HCT116 (cell line): Measurements from ENCODE around the gene MTHFD2L. TPM values are rescaled to one million over a fixed set of nuclear protein-coding genes. Genes with fewer than 3 reads are reported as not detected.

Experiments used
- ATAC-seq: fragments of 200-7000 bp; cut with Tn5 transposase; 2 replicates; pipeline ENCODE4 v1.9.1; 2020; ENCODE audit warnings: mild to moderate bottlenecking, moderate library complexity
- BruUV-seq: library from RNA; stranded (reverse); fragments of 400-500 nt; replicated peaks from 2 replicates; lab custom pipeline; 2021; lab: Mats Ljungman, UMichigan
- CTCF ChIA-PET: fragments of 300-600 bp; sonication (Branson Sonifier 250); formaldehyde crosslinking; loops from one replicate; lab custom pipeline; 2021; ENCODE audit warnings: antibody characterized with exemption; lab: Charles Lee
- POLR2A ChIA-PET: fragments of 300-600, 350-600 bp; sonication (Branson Sonifier 250); formaldehyde crosslinking; loops from one replicate; lab custom pipeline; 2021; ENCODE audit warnings: antibody characterized with exemption; lab: Charles Lee
- RAD21 ChIA-PET, 2 experiments: fragments of 300-600 bp; sonication (Branson Sonifier 250); formaldehyde crosslinking; loops; one replicate each; lab custom pipeline; 2023; ENCODE audit warnings: low total read pairs in 2 of 2; ENCODE audit not compliant: uncharacterized antibody in 2 of 2, unreplicated experiment in 2 of 2, low non-redundant PET in 1 of 2; lab: Charles Lee
- DNase-seq: peaks from one replicate; pipeline ENCODE4 v3.0.0-alpha.2; 2010; ENCODE audit warnings: low read depth, low spot score
- H2AFZ ChIP-seq: fragments of 200-600 bp; shearing (Covaris generic), sonication (generic); 2 replicates; pipeline ENCODE4 v1.6.1; 2017; ENCODE audit warnings: low read depth, mixed run types, mixed read lengths, antibody characterized with exemption, low read length; ENCODE audit not compliant: poor library complexity, severe bottlenecking
- H3K27ac ChIP-seq: 2 replicates; pipeline ENCODE4 v1.5.1; 2012; ENCODE audit warnings: low read depth, low read length
- H3K27me3 ChIP-seq: fragments of 200-600 bp; sonication (generic); 2 replicates; pipeline ENCODE4 v1.6.1; 2016; ENCODE audit warnings: mixed run types, low read length, mixed read lengths; ENCODE audit not compliant: insufficient read depth
- H3K36me3 ChIP-seq, 2 experiments: fragments of 200-500 bp in 1 of 2; fragments of 200-600 bp in 1 of 2; sonication (Bioruptor generic) in 1 of 2; sonication (generic) in 1 of 2; 2 replicates each; pipeline versions ENCODE4 v1.5.1 to v1.6.1; 2014 to 2016; ENCODE audit warnings: low read length in 2 of 2, inconsistent platforms in 1 of 2, mixed read lengths in 1 of 2, mixed run types in 1 of 2; ENCODE audit not compliant: insufficient read depth in 2 of 2, control insufficient read depth in 1 of 2
- H3K4me1 ChIP-seq, 2 experiments: fragments of 200-600 bp in 1 of 2; sonication (generic) in 1 of 2; 2 replicates each; pipeline versions ENCODE4 v1.5.1 to v1.6.1; 2012 to 2017; ENCODE audit warnings: low read length in 2 of 2, inconsistent platforms in 1 of 2, mild to moderate bottlenecking in 1 of 2, mixed read lengths in 1 of 2, mixed run types in 1 of 2, moderate library complexity in 1 of 2; ENCODE audit not compliant: insufficient read depth in 2 of 2, control insufficient read depth in 1 of 2
- H3K4me2 ChIP-seq: fragments of 200-600 bp; sonication (generic); 2 replicates; pipeline ENCODE4 v1.6.1; 2017; ENCODE audit warnings: mixed run types, low read length, mixed read lengths
- H3K4me3 ChIP-seq, 2 experiments: fragments of 200-600 bp in 1 of 2; sonication (generic) in 1 of 2; replicated peaks in 1 of 2; 2 replicates each; pipeline ENCODE4 v1.5.1; 2011 to 2016; ENCODE audit warnings: low read length in 2 of 2, control low read depth in 1 of 2, low read depth in 1 of 2, mild to moderate bottlenecking in 1 of 2, mixed read lengths in 1 of 2, mixed run types in 1 of 2
- H3K79me2 ChIP-seq: fragments of 200-600 bp; sonication (generic); 2 replicates; pipeline ENCODE4 v1.6.1; 2017; ENCODE audit warnings: mild to moderate bottlenecking, mixed run types, low read length, moderate library complexity, mixed read lengths; ENCODE audit not compliant: insufficient read depth
- H3K9ac ChIP-seq: fragments of 200-600 bp; sonication (generic); 2 replicates; pipeline ENCODE4 v1.6.1; 2016; ENCODE audit warnings: low read length, mixed read lengths
- H3K9me2 ChIP-seq: fragments of 200-600 bp; sonication (generic), shearing (Covaris generic); 2 replicates; pipeline ENCODE4 v1.6.1; 2017; ENCODE audit warnings: mixed run types, mild to moderate bottlenecking, moderate library complexity; ENCODE audit not compliant: insufficient read depth
- H3K9me3 ChIP-seq, 2 experiments: fragments of 200-500 bp in 1 of 2; fragments of 200-600 bp in 1 of 2; sonication (Bioruptor generic) in 1 of 2; sonication (generic) in 1 of 2; 2 replicates each; pipeline ENCODE4 v1.6.1; 2014 to 2017; ENCODE audit warnings: low read length in 2 of 2, mixed read lengths in 2 of 2, inconsistent platforms in 1 of 2, low read depth in 1 of 2, mild to moderate bottlenecking in 1 of 2, mixed run types in 1 of 2, moderate library complexity in 1 of 2; ENCODE audit not compliant: control insufficient read depth in 1 of 2, insufficient read depth in 1 of 2
- H4K20me1 ChIP-seq: fragments of 200-600 bp; sonication (generic), shearing (Covaris generic); 2 replicates; pipeline ENCODE4 v1.6.1; 2017; ENCODE audit warnings: mixed run types, mild to moderate bottlenecking, moderate library complexity; ENCODE audit not compliant: insufficient read depth
- CBX3 ChIP-seq: IDR thresholded peaks from 2 replicates; pipeline ENCODE4 v1.6.1; 2012; ENCODE audit warnings: low read depth
- CEBPB ChIP-seq: IDR thresholded peaks from 2 replicates; pipeline ENCODE4 v1.6.1; 2012; ENCODE audit warnings: low read depth
- EGR1 ChIP-seq: IDR thresholded peaks from 2 replicates; pipeline ENCODE4 v1.6.1; 2012; ENCODE audit warnings: low read depth
- ELF1 ChIP-seq: IDR thresholded peaks from 2 replicates; pipeline ENCODE4 v1.6.1; 2012; ENCODE audit warnings: low read depth, borderline replicate concordance
- EZH2 ChIP-seq: fragments of 200-600 bp; sonication (generic); IDR thresholded peaks from 2 replicates; pipeline ENCODE4 v1.6.1; 2017; ENCODE audit warnings: antibody characterized with exemption, mixed run types
- EZH2phosphoT487 ChIP-seq: fragments of 200-600 bp; IDR thresholded peaks from 2 replicates; pipeline ENCODE4 v1.6.1; 2018; ENCODE audit warnings: antibody characterized with exemption, borderline replicate concordance
- FOSL1 ChIP-seq: IDR thresholded peaks from 2 replicates; pipeline ENCODE4 v1.6.1; 2012; ENCODE audit warnings: low read depth
- JUND ChIP-seq: IDR thresholded peaks from 2 replicates; pipeline ENCODE4 v1.6.1; 2012
- POLR2A ChIP-seq: IDR thresholded peaks from 2 replicates; pipeline ENCODE4 v1.7.0; 2011; ENCODE audit warnings: borderline replicate concordance; ENCODE audit not compliant: insufficient read depth, insufficient read length; ENCODE audit errors: extremely low read depth
- POLR2AphosphoS5 ChIP-seq: IDR thresholded peaks from 2 replicates; pipeline ENCODE4 v1.6.1; 2011; ENCODE audit warnings: mild to moderate bottlenecking, low read depth, low read length, moderate library complexity
- RAD21 ChIP-seq: IDR thresholded peaks from 2 replicates; pipeline ENCODE4 v1.6.1; 2012; ENCODE audit warnings: low read depth, mild to moderate bottlenecking
- SIN3A ChIP-seq: IDR thresholded peaks from 2 replicates; pipeline ENCODE4 v1.6.1; 2012; ENCODE audit warnings: low read depth
- SRF ChIP-seq: IDR thresholded peaks from 2 replicates; pipeline ENCODE4 v1.6.1; 2012; ENCODE audit warnings: low read depth
- TCF7L2 ChIP-seq: IDR thresholded peaks from 2 replicates; pipeline ENCODE4 v1.7.0; 2011; ENCODE audit warnings: borderline replicate concordance, inconsistent platforms; ENCODE audit not compliant: insufficient read depth, insufficient read length; ENCODE audit errors: extremely low read depth
- YY1 ChIP-seq: IDR thresholded peaks from 2 replicates; pipeline ENCODE4 v1.6.1; 2011; ENCODE audit warnings: low read length, low read depth, moderate library complexity, mild to moderate bottlenecking; ENCODE audit not compliant: insufficient replicate concordance; ENCODE audit errors: extremely low read depth
- ZFX ChIP-seq: fragments of 450-650 bp; IDR thresholded peaks from 2 replicates; pipeline ENCODE4 v1.6.1; 2017
- ZNF274 ChIP-seq: fragments of 200-500 bp; sonication (Bioruptor generic); IDR thresholded peaks from 2 replicates; pipeline ENCODE4 v1.6.1; 2014; ENCODE audit warnings: mild to moderate bottlenecking, low read depth, low read length, inconsistent platforms
- intact Hi-C: fragments of 100-400 bp; cut with micrococcal nuclease; formaldehyde crosslinking; loops from 2 replicates; pipeline ENCODE4 v1.10.0; 2022
- total RNA-seq: library from RNA; stranded (reverse); gene quantifications from one replicate; pipeline ENCODE4 v1.2.1, GENCODE V29; 2021; ENCODE audit not compliant: unreplicated experiment
- TF ChIP-seq, protein P1 (sequence below): IDR thresholded peaks from 2 replicates; pipeline ENCODE4 v1.6.1; 2011; ENCODE audit warnings: mild to moderate bottlenecking, low read length, moderate library complexity; ENCODE audit not compliant: insufficient replicate concordance; ENCODE audit errors: extremely low read depth
- TF ChIP-seq, protein P2 (sequence below), 3 experiments: fragments of 200-600 bp in 1 of 3; sonication (generic) in 1 of 3; IDR thresholded peaks in 2 of 3; conservative IDR thresholded peaks in 1 of 3; 2 replicates each; pipeline ENCODE4 v1.5.1; 2012 to 2017; ENCODE audit warnings: low read depth in 2 of 3, low read length in 2 of 3, antibody characterized with exemption in 1 of 3, borderline replicate concordance in 1 of 3, control low read depth in 1 of 3, mild to moderate bottlenecking in 1 of 3, mixed read lengths in 1 of 3, mixed run types in 1 of 3, moderate library complexity in 1 of 3; ENCODE audit not compliant: insufficient read depth in 1 of 3
- TF ChIP-seq, protein P3 (sequence below): IDR thresholded peaks from 2 replicates; pipeline ENCODE4 v1.6.1; 2012
- TF ChIP-seq, protein P4 (sequence below): IDR thresholded peaks from 2 replicates; pipeline ENCODE4 v1.6.1; 2012

MTHFD2L gene
- total RNA-seq, 1 experiment from 2014 or later: 15.0 TPM

DNA sequence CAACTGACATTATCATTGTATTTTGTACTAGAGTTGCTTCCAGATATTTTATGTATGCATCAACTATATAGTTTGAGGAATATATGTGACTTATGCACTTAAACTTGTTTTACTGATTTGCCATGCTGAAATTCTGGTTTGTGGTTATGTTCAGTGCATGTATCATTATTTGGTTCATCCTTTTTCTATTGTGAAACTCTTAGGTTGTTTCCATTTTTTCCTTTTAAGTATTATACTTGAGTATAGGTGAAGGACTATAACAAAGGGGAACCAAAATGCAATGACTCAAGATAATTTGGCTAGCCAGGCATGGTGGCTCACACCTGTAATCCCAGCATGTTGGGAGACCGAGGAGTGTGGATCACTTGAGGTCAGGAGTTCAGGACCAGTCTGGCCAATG, 129.2 kb downstream of the MTHFD2L start (continued):
- TF ChIP-seq, protein P1, sequence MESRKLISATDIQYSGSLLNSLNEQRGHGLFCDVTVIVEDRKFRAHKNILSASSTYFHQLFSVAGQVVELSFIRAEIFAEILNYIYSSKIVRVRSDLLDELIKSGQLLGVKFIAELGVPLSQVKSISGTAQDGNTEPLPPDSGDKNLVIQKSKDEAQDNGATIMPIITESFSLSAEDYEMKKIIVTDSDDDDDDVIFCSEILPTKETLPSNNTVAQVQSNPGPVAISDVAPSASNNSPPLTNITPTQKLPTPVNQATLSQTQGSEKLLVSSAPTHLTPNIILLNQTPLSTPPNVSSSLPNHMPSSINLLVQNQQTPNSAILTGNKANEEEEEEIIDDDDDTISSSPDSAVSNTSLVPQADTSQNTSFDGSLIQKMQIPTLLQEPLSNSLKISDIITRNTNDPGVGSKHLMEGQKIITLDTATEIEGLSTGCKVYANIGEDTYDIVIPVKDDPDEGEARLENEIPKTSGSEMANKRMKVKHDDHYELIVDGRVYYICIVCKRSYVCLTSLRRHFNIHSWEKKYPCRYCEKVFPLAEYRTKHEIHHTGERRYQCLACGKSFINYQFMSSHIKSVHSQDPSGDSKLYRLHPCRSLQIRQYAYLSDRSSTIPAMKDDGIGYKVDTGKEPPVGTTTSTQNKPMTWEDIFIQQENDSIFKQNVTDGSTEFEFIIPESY: no peak
- TF ChIP-seq SRF (no peak), EZH2 (no peak)

DNA sequence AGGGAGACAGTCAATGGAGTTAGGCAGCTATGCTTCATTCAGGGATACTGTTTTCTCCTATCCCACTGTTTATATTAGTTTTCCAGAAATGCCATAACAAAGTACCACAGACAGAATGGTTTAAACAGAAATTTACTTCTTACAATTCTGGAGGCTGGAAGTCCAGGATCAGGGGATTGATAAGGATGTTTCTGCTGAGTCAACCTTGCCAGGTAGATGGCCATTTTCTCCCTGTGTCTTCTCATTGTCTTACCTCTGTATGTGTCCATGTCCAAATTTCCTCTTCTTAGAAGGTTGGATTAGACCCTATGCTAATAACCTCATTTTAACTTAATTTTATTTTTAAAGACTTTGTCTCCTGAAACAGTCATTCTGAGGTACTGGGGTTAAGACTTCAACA, 129.9 kb downstream of the MTHFD2L start:
- ChIA-PET CTCF (no interaction called here), RAD21 (no interaction called here), POLR2A (no interaction called here)
- DNase-seq (no peak), ATAC-seq (no peak)
- H3K4me2 ChIP-seq: no peak overlapping the region
- H3K9me3 ChIP-seq: no peaks in the 10 kb centered on the region
- no peak overlapping the region for H2AFZ ChIP-seq
- H3K36me3 ChIP-seq: no peaks in the 10 kb centered on the region
- no peak overlapping the region for H3K9ac ChIP-seq
- no peaks in the 10 kb centered on the region for H3K79me2 ChIP-seq
- H3K27ac ChIP-seq: no peak overlapping the region
- no peaks in the 10 kb centered on the region for H3K27me3 ChIP-seq
- H3K9me2 ChIP-seq: no peaks in the 10 kb centered on the region
- BruUV-seq: no TSS peak
- TF ChIP-seq TCF7L2: no peak
- TF ChIP-seq YY1: no peak
- TF ChIP-seq EGR1: no peak
- no peak for TF ChIP-seq ZFX
- TF ChIP-seq CEBPB: no peak
- TF ChIP-seq JUND: no peak
- TF ChIP-seq SIN3A: no peak
- no peak for TF ChIP-seq SRF
- TF ChIP-seq CBX3: no peak
- TF ChIP-seq RAD21: no peak
- no peak for TF ChIP-seq POLR2AphosphoS5
- TF ChIP-seq, protein P2, sequence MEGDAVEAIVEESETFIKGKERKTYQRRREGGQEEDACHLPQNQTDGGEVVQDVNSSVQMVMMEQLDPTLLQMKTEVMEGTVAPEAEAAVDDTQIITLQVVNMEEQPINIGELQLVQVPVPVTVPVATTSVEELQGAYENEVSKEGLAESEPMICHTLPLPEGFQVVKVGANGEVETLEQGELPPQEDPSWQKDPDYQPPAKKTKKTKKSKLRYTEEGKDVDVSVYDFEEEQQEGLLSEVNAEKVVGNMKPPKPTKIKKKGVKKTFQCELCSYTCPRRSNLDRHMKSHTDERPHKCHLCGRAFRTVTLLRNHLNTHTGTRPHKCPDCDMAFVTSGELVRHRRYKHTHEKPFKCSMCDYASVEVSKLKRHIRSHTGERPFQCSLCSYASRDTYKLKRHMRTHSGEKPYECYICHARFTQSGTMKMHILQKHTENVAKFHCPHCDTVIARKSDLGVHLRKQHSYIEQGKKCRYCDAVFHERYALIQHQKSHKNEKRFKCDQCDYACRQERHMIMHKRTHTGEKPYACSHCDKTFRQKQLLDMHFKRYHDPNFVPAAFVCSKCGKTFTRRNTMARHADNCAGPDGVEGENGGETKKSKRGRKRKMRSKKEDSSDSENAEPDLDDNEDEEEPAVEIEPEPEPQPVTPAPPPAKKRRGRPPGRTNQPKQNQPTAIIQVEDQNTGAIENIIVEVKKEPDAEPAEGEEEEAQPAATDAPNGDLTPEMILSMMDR (IDR thresholded peaks at IDR 0.05 in 2 of 3, conservative IDR thresholded peaks at IDR 0.05 in 1 of 3; ENCODE audit: borderline replicate concordance in 1 of 3, insufficient read depth in 1 of 3, low read depth in 2 of 3, low read length in 2 of 3): no peak
- TF ChIP-seq, protein P3, sequence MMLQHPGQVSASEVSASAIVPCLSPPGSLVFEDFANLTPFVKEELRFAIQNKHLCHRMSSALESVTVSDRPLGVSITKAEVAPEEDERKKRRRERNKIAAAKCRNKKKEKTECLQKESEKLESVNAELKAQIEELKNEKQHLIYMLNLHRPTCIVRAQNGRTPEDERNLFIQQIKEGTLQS: no peak
- TF ChIP-seq, protein P1: no peak
- TF ChIP-seq, protein P4, sequence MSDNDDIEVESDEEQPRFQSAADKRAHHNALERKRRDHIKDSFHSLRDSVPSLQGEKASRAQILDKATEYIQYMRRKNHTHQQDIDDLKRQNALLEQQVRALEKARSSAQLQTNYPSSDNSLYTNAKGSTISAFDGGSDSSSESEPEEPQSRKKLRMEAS: no peak
- TF ChIP-seq FOSL1: no peak
- no peak for TF ChIP-seq EZH2phosphoT487
- TF ChIP-seq POLR2A: no peak
- no peak for TF ChIP-seq ELF1
- no peak for TF ChIP-seq ZNF274
- no peak overlapping the region for H3K4me3 ChIP-seq
- H4K20me1 ChIP-seq: no peaks in the 10 kb centered on the region
- intact Hi-C loops: no loop called here
- H3K4me1 ChIP-seq: peaks cover 17 to 33% of the 10 kb centered on the region in 2 experiments
